IMR-90 (cell line): ENCODE measurements around the gene ATXN1.

Experiments
- MAFK ChIP-seq: IDR thresholded peaks from 2 replicates; pipeline ENCODE4 v1.6.1; 2012; ENCODE audit warnings: low read depth, low read length, improper control_type of control experiment
- MAZ ChIP-seq: IDR thresholded peaks from 2 replicates; pipeline ENCODE4 v1.6.1; 2012; ENCODE audit warnings: low read depth, mild to moderate bottlenecking, low read length, improper control_type of control experiment, moderate library complexity, borderline replicate concordance
- MXI1 ChIP-seq: IDR thresholded peaks from 2 replicates; pipeline ENCODE4 v1.6.1; 2012; ENCODE audit warnings: low read depth, mild to moderate bottlenecking, low read length, moderate library complexity, borderline replicate concordance
- NFE2L2 ChIP-seq: fragments of 150-350 bp; IDR thresholded peaks from 2 replicates; pipeline ENCODE4 v1.6.1; 2016; ENCODE audit warnings: low read depth, mild to moderate bottlenecking, low read length
- POLR2A ChIP-seq: IDR thresholded peaks from 2 replicates; pipeline ENCODE4 v1.6.1; 2012; ENCODE audit warnings: mild to moderate bottlenecking, low read depth, low read length
- RCOR1 ChIP-seq: IDR thresholded peaks from 2 replicates; pipeline ENCODE4 v1.6.1; 2012; ENCODE audit warnings: mild to moderate bottlenecking, low read length, improper control_type of control experiment; ENCODE audit not compliant: insufficient replicate concordance
- RFX5 ChIP-seq: IDR thresholded peaks from 2 replicates; pipeline ENCODE4 v1.8.0; 2012; ENCODE audit warnings: low read depth, mild to moderate bottlenecking, low read length, moderate library complexity
- TF ChIP-seq, protein P1 (sequence below): conservative IDR thresholded peaks from 2 replicates; pipeline ENCODE4 v1.5.1; 2012; ENCODE audit warnings: mild to moderate bottlenecking, low read depth, low read length, improper control_type of control experiment
- TF ChIP-seq, protein P2 (sequence below): fragments of 150-350 bp; IDR thresholded peaks from 2 replicates; pipeline ENCODE4 v1.6.1; 2016; ENCODE audit warnings: low read depth, mild to moderate bottlenecking, low read length, moderate library complexity, borderline replicate concordance
- TF ChIP-seq, protein P3 (sequence below): fragments of 150-350 bp; IDR thresholded peaks from 2 replicates; pipeline ENCODE4 v1.6.1; 2017; ENCODE audit warnings: mild to moderate bottlenecking, antibody characterized with exemption, low read length, low read depth

DNA sequence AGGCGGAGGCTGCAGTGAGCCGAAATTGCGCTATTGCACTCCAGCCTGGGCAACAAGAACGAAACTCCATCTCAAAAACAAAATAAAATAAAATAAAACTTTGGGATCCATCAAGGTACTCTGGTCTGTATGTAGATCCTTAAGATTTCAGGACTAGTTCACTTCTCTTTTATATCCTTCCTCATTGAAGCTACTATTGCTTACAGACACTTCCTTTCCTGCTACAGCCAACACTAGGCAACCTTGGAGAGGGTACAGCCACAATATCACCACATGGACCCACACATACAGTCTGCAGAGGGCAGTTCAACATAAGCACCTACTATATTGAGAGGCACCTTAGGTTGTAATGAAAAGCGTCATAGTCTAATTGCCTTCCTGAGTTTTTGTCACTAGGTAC is 113.3 kb downstream of the ATXN1 start:
- no peak for TF ChIP-seq RCOR1
- TF ChIP-seq POLR2A = no peak
- no peak for TF ChIP-seq MAFK
- TF ChIP-seq, protein P1, sequence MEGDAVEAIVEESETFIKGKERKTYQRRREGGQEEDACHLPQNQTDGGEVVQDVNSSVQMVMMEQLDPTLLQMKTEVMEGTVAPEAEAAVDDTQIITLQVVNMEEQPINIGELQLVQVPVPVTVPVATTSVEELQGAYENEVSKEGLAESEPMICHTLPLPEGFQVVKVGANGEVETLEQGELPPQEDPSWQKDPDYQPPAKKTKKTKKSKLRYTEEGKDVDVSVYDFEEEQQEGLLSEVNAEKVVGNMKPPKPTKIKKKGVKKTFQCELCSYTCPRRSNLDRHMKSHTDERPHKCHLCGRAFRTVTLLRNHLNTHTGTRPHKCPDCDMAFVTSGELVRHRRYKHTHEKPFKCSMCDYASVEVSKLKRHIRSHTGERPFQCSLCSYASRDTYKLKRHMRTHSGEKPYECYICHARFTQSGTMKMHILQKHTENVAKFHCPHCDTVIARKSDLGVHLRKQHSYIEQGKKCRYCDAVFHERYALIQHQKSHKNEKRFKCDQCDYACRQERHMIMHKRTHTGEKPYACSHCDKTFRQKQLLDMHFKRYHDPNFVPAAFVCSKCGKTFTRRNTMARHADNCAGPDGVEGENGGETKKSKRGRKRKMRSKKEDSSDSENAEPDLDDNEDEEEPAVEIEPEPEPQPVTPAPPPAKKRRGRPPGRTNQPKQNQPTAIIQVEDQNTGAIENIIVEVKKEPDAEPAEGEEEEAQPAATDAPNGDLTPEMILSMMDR = no peak
- TF ChIP-seq NFE2L2 = no peak
- no peak for TF ChIP-seq MAZ
- TF ChIP-seq, protein P2, sequence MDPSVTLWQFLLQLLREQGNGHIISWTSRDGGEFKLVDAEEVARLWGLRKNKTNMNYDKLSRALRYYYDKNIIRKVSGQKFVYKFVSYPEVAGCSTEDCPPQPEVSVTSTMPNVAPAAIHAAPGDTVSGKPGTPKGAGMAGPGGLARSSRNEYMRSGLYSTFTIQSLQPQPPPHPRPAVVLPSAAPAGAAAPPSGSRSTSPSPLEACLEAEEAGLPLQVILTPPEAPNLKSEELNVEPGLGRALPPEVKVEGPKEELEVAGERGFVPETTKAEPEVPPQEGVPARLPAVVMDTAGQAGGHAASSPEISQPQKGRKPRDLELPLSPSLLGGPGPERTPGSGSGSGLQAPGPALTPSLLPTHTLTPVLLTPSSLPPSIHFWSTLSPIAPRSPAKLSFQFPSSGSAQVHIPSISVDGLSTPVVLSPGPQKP = no peak
- TF ChIP-seq, protein P3, sequence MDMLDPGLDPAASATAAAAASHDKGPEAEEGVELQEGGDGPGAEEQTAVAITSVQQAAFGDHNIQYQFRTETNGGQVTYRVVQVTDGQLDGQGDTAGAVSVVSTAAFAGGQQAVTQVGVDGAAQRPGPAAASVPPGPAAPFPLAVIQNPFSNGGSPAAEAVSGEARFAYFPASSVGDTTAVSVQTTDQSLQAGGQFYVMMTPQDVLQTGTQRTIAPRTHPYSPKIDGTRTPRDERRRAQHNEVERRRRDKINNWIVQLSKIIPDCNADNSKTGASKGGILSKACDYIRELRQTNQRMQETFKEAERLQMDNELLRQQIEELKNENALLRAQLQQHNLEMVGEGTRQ = no peak
- TF ChIP-seq RFX5 = no peak
- no peak for TF ChIP-seq MXI1
